ENCODE measurements around the gene C2CD3. TPM values are rescaled to one million over a fixed set of nuclear protein-coding genes. Genes with fewer than 3 reads are reported as not detected.
A peak's percentile ranks its signal among the peaks of the same experiment; 100 is the strongest.

Gene C2CD3
- total and polyA plus RNA-seq, 10 of the 15 experiments (the other 5 are each of a cell fraction or from before 2014, with no cell fraction given), result 2.3 to 24.0 (median 16.3) TPM

DNA sequence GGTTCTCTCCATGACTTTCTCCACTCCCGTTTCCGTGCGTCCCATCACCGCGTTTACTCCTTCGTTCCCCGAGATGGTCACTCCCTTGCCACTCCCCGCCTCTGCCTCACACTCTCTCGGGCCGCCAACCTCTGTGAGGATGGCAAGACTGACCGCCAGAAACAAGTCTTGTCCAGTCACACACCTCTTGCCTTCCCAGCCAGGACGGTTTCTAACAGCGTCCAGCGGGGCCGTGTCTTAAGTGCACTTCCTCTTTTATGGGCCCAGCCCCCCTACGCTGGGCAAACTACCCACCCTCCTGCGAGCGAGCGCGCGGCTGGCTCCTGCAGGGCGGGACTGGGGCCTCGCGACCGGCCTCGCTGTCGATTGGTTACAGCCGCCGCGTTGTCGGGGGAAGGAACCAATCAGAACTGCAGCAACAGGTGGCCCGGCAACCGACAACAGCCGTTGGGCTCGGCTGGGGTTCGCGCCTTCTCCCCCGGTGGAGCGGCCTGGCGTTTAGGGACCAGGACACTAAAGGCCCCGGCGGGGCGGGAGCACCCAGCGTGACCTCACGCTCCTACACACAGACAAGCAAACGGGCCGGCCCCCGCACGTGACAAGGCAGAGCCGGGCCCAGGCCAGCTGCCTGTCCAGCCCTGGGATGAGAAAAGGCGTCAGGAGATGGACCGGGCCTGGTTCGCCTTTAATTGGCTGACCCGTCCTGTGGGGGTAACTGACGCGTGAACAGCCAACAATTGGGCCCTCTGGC lies 187.6 kb downstream of the C2CD3 start (continued):
- TF ChIP-seq, protein P1, sequence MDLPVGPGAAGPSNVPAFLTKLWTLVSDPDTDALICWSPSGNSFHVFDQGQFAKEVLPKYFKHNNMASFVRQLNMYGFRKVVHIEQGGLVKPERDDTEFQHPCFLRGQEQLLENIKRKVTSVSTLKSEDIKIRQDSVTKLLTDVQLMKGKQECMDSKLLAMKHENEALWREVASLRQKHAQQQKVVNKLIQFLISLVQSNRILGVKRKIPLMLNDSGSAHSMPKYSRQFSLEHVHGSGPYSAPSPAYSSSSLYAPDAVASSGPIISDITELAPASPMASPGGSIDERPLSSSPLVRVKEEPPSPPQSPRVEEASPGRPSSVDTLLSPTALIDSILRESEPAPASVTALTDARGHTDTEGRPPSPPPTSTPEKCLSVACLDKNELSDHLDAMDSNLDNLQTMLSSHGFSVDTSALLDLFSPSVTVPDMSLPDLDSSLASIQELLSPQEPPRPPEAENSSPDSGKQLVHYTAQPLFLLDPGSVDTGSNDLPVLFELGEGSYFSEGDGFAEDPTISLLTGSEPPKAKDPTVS (IDR thresholded peaks at IDR 0.05; ENCODE audit: low read depth, low read length), result no peak
- TF ChIP-seq WRNIP1 (IDR thresholded peaks at IDR 0.05; ENCODE audit: borderline replicate concordance, low read depth, low read length) (no peak), BACH1 (IDR thresholded peaks at IDR 0.05; ENCODE audit: borderline replicate concordance) (0 out of 2 replicates have a peak, but pooled peaks have one; percentile 4), ZNF207 (IDR thresholded peaks at IDR 0.05; ENCODE audit: borderline replicate concordance) (peak; percentile 78), SPI1 (IDR thresholded peaks at IDR 0.05; ENCODE audit: borderline replicate concordance, insufficient read depth, low read depth, low read length) (peak; percentile 99), JUND (IDR thresholded peaks at IDR 0.05; ENCODE audit: low read depth, low read length) (no peak), MTA2 (IDR thresholded peaks at IDR 0.05; ENCODE audit: low read depth) (peak; percentile 65), ETV6 (conservative IDR thresholded peaks at IDR 0.05 in 1 of 2, IDR thresholded peaks at IDR 0.05 in 1 of 2; ENCODE audit: borderline replicate concordance in 1 of 2, low read depth in 1 of 2) (no peak), ZZZ3 (IDR thresholded peaks at IDR 0.05; ENCODE audit: control insufficient read depth, insufficient read length, low read depth) (no peak), SRF (IDR thresholded peaks at IDR 0.05; ENCODE audit: low read depth in 2 of 2, low read length in 2 of 2) (no peak), GABPA (IDR thresholded peaks at IDR 0.05; ENCODE audit: low read depth) (no peak), JUNB (IDR thresholded peaks at IDR 0.05) (no peak), NBN (IDR thresholded peaks at IDR 0.05) (peak; percentile 93), POU2F2 (IDR thresholded peaks at IDR 0.05; ENCODE audit: borderline replicate concordance, low read depth, low read length) (peak; percentile 79; the same call in 2 of the 3 replicates)
- TF ChIP-seq, protein P2, sequence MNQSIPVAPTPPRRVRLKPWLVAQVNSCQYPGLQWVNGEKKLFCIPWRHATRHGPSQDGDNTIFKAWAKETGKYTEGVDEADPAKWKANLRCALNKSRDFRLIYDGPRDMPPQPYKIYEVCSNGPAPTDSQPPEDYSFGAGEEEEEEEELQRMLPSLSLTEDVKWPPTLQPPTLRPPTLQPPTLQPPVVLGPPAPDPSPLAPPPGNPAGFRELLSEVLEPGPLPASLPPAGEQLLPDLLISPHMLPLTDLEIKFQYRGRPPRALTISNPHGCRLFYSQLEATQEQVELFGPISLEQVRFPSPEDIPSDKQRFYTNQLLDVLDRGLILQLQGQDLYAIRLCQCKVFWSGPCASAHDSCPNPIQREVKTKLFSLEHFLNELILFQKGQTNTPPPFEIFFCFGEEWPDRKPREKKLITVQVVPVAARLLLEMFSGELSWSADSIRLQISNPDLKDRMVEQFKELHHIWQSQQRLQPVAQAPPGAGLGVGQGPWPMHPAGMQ (IDR thresholded peaks at IDR 0.05; ENCODE audit: borderline replicate concordance), result no peak
- TF ChIP-seq, protein P3, sequence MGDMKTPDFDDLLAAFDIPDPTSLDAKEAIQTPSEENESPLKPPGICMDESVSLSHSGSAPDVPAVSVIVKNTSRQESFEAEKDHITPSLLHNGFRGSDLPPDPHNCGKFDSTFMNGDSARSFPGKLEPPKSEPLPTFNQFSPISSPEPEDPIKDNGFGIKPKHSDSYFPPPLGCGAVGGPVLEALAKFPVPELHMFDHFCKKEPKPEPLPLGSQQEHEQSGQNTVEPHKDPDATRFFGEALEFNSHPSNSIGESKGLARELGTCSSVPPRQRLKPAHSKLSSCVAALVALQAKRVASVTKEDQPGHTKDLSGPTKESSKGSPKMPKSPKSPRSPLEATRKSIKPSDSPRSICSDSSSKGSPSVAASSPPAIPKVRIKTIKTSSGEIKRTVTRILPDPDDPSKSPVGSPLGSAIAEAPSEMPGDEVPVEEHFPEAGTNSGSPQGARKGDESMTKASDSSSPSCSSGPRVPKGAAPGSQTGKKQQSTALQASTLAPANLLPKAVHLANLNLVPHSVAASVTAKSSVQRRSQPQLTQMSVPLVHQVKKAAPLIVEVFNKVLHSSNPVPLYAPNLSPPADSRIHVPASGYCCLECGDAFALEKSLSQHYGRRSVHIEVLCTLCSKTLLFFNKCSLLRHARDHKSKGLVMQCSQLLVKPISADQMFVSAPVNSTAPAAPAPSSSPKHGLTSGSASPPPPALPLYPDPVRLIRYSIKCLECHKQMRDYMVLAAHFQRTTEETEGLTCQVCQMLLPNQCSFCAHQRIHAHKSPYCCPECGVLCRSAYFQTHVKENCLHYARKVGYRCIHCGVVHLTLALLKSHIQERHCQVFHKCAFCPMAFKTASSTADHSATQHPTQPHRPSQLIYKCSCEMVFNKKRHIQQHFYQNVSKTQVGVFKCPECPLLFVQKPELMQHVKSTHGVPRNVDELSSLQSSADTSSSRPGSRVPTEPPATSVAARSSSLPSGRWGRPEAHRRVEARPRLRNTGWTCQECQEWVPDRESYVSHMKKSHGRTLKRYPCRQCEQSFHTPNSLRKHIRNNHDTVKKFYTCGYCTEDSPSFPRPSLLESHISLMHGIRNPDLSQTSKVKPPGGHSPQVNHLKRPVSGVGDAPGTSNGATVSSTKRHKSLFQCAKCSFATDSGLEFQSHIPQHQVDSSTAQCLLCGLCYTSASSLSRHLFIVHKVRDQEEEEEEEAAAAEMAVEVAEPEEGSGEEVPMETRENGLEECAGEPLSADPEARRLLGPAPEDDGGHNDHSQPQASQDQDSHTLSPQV (IDR thresholded peaks at IDR 0.05), result no peak
- TF ChIP-seq, protein P4, sequence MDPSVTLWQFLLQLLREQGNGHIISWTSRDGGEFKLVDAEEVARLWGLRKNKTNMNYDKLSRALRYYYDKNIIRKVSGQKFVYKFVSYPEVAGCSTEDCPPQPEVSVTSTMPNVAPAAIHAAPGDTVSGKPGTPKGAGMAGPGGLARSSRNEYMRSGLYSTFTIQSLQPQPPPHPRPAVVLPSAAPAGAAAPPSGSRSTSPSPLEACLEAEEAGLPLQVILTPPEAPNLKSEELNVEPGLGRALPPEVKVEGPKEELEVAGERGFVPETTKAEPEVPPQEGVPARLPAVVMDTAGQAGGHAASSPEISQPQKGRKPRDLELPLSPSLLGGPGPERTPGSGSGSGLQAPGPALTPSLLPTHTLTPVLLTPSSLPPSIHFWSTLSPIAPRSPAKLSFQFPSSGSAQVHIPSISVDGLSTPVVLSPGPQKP (IDR thresholded peaks at IDR 0.05; ENCODE audit: low read depth, low read length), result no peak
- TF ChIP-seq, protein P5, sequence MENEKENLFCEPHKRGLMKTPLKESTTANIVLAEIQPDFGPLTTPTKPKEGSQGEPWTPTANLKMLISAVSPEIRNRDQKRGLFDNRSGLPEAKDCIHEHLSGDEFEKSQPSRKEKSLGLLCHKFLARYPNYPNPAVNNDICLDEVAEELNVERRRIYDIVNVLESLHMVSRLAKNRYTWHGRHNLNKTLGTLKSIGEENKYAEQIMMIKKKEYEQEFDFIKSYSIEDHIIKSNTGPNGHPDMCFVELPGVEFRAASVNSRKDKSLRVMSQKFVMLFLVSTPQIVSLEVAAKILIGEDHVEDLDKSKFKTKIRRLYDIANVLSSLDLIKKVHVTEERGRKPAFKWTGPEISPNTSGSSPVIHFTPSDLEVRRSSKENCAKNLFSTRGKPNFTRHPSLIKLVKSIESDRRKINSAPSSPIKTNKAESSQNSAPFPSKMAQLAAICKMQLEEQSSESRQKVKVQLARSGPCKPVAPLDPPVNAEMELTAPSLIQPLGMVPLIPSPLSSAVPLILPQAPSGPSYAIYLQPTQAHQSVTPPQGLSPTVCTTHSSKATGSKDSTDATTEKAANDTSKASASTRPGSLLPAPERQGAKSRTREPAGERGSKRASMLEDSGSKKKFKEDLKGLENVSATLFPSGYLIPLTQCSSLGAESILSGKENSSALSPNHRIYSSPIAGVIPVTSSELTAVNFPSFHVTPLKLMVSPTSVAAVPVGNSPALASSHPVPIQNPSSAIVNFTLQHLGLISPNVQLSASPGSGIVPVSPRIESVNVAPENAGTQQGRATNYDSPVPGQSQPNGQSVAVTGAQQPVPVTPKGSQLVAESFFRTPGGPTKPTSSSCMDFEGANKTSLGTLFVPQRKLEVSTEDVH (IDR thresholded peaks at IDR 0.05; ENCODE audit: low read depth, partially characterized antibody), result peak; percentile 43
